GM23338 (cell line): Measurements from ENCODE around the gene SCP2. TPM values are rescaled to one million over a fixed set of nuclear protein-coding genes. Genes with fewer than 3 reads are reported as not detected.

ENCODE experiments used
- ATAC-seq: fragments of 200-7000 bp; cut with Tn5 transposase; 3 replicates; pipeline ENCODE4 v1.9.1; 2020
- DNase-seq: peaks from one replicate; pipeline ENCODE4 v3.0.0-alpha.2; 2015; ENCODE audit warnings: low spot score
- H2AFZ ChIP-seq: fragments of 200-600 bp; sonication (generic); 2 replicates; pipeline ENCODE4 v1.8.0; 2016; ENCODE audit warnings: antibody characterized with exemption, mild to moderate bottlenecking, moderate library complexity
- H3F3A ChIP-seq: fragments of 200-600 bp; sonication (generic); replicated peaks from 2 replicates; pipeline ENCODE4 v1.8.0; 2017; ENCODE audit warnings: antibody characterized with exemption, mixed run types, low read depth
- H3K27ac ChIP-seq: fragments of 200-600 bp; sonication (generic); 2 replicates; pipeline ENCODE4 v1.6.1; 2016; ENCODE audit warnings: low read depth
- H3K27me3 ChIP-seq: fragments of 200-600 bp; sonication (generic); 2 replicates; pipeline ENCODE4 v1.8.0; 2016; ENCODE audit warnings: mild to moderate bottlenecking, mixed run types, moderate library complexity; ENCODE audit not compliant: insufficient read depth
- H3K36me3 ChIP-seq: fragments of 200-600 bp; sonication (generic); 2 replicates; pipeline ENCODE4 v1.8.0; 2016; ENCODE audit warnings: mild to moderate bottlenecking; ENCODE audit not compliant: insufficient read depth
- H3K4me1 ChIP-seq: fragments of 200-600 bp; sonication (generic); 2 replicates; pipeline ENCODE4 v1.8.0; 2016; ENCODE audit warnings: mild to moderate bottlenecking, moderate library complexity; ENCODE audit not compliant: insufficient read depth
- H3K4me2 ChIP-seq: fragments of 200-600 bp; sonication (generic); 2 replicates; pipeline ENCODE4 v1.7.1; 2017; ENCODE audit warnings: mixed run types
- H3K4me3 ChIP-seq: fragments of 200-600 bp; sonication (generic); 2 replicates; pipeline ENCODE4 v1.6.1; 2016; ENCODE audit warnings: mixed run types
- H3K79me2 ChIP-seq: fragments of 200-600 bp; sonication (generic); replicated peaks from 2 replicates; pipeline ENCODE4 v1.8.0; 2017; ENCODE audit warnings: mild to moderate bottlenecking; ENCODE audit not compliant: insufficient read depth
- H3K9me2 ChIP-seq: fragments of 200-600 bp; sonication (generic); 2 replicates; pipeline ENCODE4 v1.8.0; 2017; ENCODE audit not compliant: insufficient read depth
- H4K20me1 ChIP-seq: fragments of 200-600 bp; sonication (generic); replicated peaks from 2 replicates; pipeline ENCODE4 v1.8.0; 2017; ENCODE audit warnings: mild to moderate bottlenecking; ENCODE audit not compliant: insufficient read depth
- H3K27ac Mint-ChIP-seq: 2 replicates; pipeline ENCODE4 v1.8.0; 2020; ENCODE audit warnings: inconsistent platforms, mild to moderate bottlenecking, moderate library complexity, mixed read lengths
- H3K27me3 Mint-ChIP-seq: 3 replicates; pipeline ENCODE4 v1.8.0; 2022; ENCODE audit warnings: low read depth, mild to moderate bottlenecking, moderate library complexity, mixed read lengths, inconsistent platforms; ENCODE audit not compliant: insufficient read depth, poor library complexity
- H3K36me3 Mint-ChIP-seq: 3 replicates; pipeline ENCODE4 v1.8.0; 2021; ENCODE audit warnings: low read depth, mild to moderate bottlenecking, inconsistent platforms, moderate library complexity, mixed read lengths
- H3K4me1 Mint-ChIP-seq: 3 replicates; pipeline ENCODE4 v1.8.0; 2020; ENCODE audit warnings: mild to moderate bottlenecking, inconsistent platforms, mixed read lengths
- H3K4me3 Mint-ChIP-seq: 3 replicates; pipeline ENCODE4 v1.8.0; 2021; ENCODE audit warnings: moderate library complexity, mild to moderate bottlenecking, inconsistent platforms, mixed read lengths
- H3K9me3 Mint-ChIP-seq: 3 replicates; pipeline ENCODE4 v1.8.0; 2020; ENCODE audit warnings: moderate library complexity, mild to moderate bottlenecking, inconsistent platforms, mixed read lengths
- CREB1 ChIP-seq: fragments of 250-450 bp; sonication (Bioruptor Pico); IDR thresholded peaks from 2 replicates; pipeline ENCODE4 v1.5.0; 2020; ENCODE audit warnings: low read depth, mild to moderate bottlenecking, moderate library complexity
- ETS1 ChIP-seq: IDR thresholded peaks from 2 replicates; pipeline ENCODE4 v1.6.1; 2016; ENCODE audit warnings: antibody characterized with exemption
- EZH2 ChIP-seq: fragments of 200-600 bp; sonication (generic); IDR thresholded peaks from one replicate; pipeline ENCODE4 v1.8.0; 2017; ENCODE audit warnings: antibody characterized with exemption, mild to moderate bottlenecking, low read depth; ENCODE audit not compliant: unreplicated experiment
- EZH2phosphoT487 ChIP-seq: fragments of 200-600 bp; sonication (generic); IDR thresholded peaks from one replicate; pipeline ENCODE4 v1.8.1; 2018; ENCODE audit warnings: antibody characterized with exemption; ENCODE audit not compliant: unreplicated experiment
- JUNB ChIP-seq: IDR thresholded peaks from one replicate; pipeline ENCODE4 v1.6.1; 2016; ENCODE audit warnings: antibody characterized with exemption; ENCODE audit not compliant: unreplicated experiment
- NANOG ChIP-seq: IDR thresholded peaks from 2 replicates; pipeline ENCODE4 v1.6.1; 2016; ENCODE audit warnings: antibody characterized with exemption, borderline replicate concordance
- POLR2AphosphoS5 ChIP-seq: IDR thresholded peaks from 2 replicates; pipeline ENCODE4 v1.6.1; 2016; ENCODE audit warnings: antibody characterized with exemption, low read depth
- REST ChIP-seq: IDR thresholded peaks from one replicate; pipeline ENCODE4 v1.6.1; 2018; ENCODE audit warnings: antibody characterized with exemption; ENCODE audit not compliant: unreplicated experiment
- ZNF114 ChIP-seq: fragments of 250-450 bp; sonication (Bioruptor Pico); IDR thresholded peaks from 2 replicates; pipeline ENCODE4 v1.5.0; 2020; ENCODE audit warnings: mild to moderate bottlenecking, moderate library complexity
- ZNF331 ChIP-seq: fragments of 250-450 bp; sonication (Bioruptor Pico); IDR thresholded peaks from 2 replicates; pipeline ENCODE4 v1.5.0; 2020; ENCODE audit warnings: low read depth, mild to moderate bottlenecking, moderate library complexity
- ZNF462 ChIP-seq: fragments of 250-450 bp; sonication (Bioruptor Pico); IDR thresholded peaks from 2 replicates; pipeline ENCODE4 v1.5.0; 2020; ENCODE audit warnings: mild to moderate bottlenecking, moderate library complexity
- polyA plus RNA-seq: library from polyadenylated mRNA; unstranded; fragments of >200 nt; fragmentation: Nextera tagmentation; extraction: Ambion mirVana; gene quantifications from 2 replicates; pipeline ENCODE4 v1.2.1, GENCODE V29; 2016
- total RNA-seq: library from RNA; depleted of rRNA; stranded (reverse); fragments of >200 nt; shearing (Covaris generic); gene quantifications from 2 replicates; pipeline ENCODE4 v1.2.3, GENCODE V29; 2014

The SCP2 gene
- total and polyA plus RNA-seq, 2 experiments from 2014 or later: 66.3 to 116 TPM

DNA sequence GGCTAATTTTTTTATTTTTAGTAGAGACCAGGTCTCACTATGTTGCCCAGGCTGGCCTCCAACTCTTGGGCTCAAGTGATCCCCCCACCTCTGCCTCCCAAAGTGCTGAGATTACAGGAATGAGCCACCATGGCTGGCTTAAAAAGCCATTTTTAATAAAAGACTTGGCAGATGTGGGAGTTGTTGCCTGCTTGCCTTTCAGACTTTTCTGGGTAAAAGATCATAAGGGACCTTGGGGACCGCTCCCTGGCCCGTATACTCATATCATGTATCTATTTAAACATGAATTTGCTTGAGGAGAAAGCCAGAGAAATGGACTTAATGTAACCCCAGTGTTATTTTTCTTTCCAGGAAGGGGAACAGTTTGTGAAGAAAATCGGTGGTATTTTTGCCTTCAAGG lies 111.5 kb downstream of the SCP2 start (continued):
- TF ChIP-seq POLR2AphosphoS5: no peak
- no peak for TF ChIP-seq EZH2
- no peak for TF ChIP-seq REST
- no peak for TF ChIP-seq CREB1 (CRISPR knock-in tag)
- TF ChIP-seq ETS1: no peak
- TF ChIP-seq ZNF114 (CRISPR knock-in tag): no peak
- TF ChIP-seq NANOG: no peak

GRCh38 chr1:53043271-53043670 lies 116.2 kb downstream of the SCP2 start:
- Histone ChIP-seq H3K4me3 (no peak overlapping the region), H2AFZ (no peak overlapping the region), H3K9me2 (no peaks in the 10 kb centered on the region), H3K79me2 (no peaks in the 10 kb centered on the region), H3K36me3 (0 out of 2 replicates have a peak, but pooled peaks cover 4% of the 10 kb centered on the region), H3F3A (no peaks in the 10 kb centered on the region), H3K4me1 (peaks cover 13% of the 10 kb centered on the region; the same call in 1 of the 2 replicates), H3K4me2 (no peak overlapping the region), H3K27me3 (no peaks in the 10 kb centered on the region), H3K27ac (no peak overlapping the region), H4K20me1 (no peaks in the 10 kb centered on the region)
- peaks cover 2% of the 10 kb centered on the region for H3K27me3 Mint-ChIP-seq
- no peaks in the 10 kb centered on the region; the same call in 2 of the 3 replicates for H3K36me3 Mint-ChIP-seq
- H3K27ac Mint-ChIP-seq: no peak overlapping the region
- H3K4me1 Mint-ChIP-seq: peaks cover 12% of the 10 kb centered on the region; the same call in 2 of the 3 replicates
- ATAC-seq: no peak; the same call in 2 of the 3 replicates
- H3K9me3 Mint-ChIP-seq: no peaks in the 10 kb centered on the region
- DNase-seq: peak; percentile 31
- H3K4me3 Mint-ChIP-seq: no peak overlapping the region
- TF ChIP-seq ZNF331 (CRISPR knock-in tag) (no peak), EZH2 (no peak), JUNB (no peak), REST (no peak), EZH2phosphoT487 (no peak), ZNF462 (no peak)
